WERI-Rb-1 (cell line): ENCODE data around the gene C6orf120.

Experiments used
- DNase-seq: peaks from one replicate; pipeline ENCODE4 v3.0.0-alpha.2; 2020
- H3K27ac ChIP-seq: fragments of 250-450 bp; sonication (Bioruptor Pico); 2 replicates; pipeline ENCODE4 v1.5.1; 2020; ENCODE audit warnings: mild to moderate bottlenecking, moderate library complexity
- H3K27me3 ChIP-seq: fragments of 250-450 bp; sonication (Bioruptor Pico); 2 replicates; pipeline ENCODE4 v1.5.1; 2021; ENCODE audit warnings: mild to moderate bottlenecking, low read depth, moderate library complexity; ENCODE audit not compliant: insufficient read depth, severe bottlenecking
- H3K36me3 ChIP-seq: fragments of 250-450 bp; sonication (Bioruptor Pico); 2 replicates; pipeline ENCODE4 v1.5.1; 2020; ENCODE audit warnings: mild to moderate bottlenecking, moderate library complexity
- H3K4me3 ChIP-seq: 2 replicates; pipeline ENCODE4 v1.5.1; 2011; ENCODE audit warnings: low read depth, mild to moderate bottlenecking, control low read depth, low read length
- H3K9me3 ChIP-seq: fragments of 250-450 bp; sonication (Bioruptor Pico); 2 replicates; pipeline ENCODE4 v1.5.1; 2021; ENCODE audit warnings: mild to moderate bottlenecking, moderate library complexity; ENCODE audit not compliant: severe bottlenecking
- TF ChIP-seq, protein P1 (sequence below): IDR thresholded peaks from 2 replicates; pipeline ENCODE4 v1.5.1; 2011; ENCODE audit warnings: low read depth, mild to moderate bottlenecking, control low read depth, inconsistent platforms, low read length

Gene C6orf120

DNA sequence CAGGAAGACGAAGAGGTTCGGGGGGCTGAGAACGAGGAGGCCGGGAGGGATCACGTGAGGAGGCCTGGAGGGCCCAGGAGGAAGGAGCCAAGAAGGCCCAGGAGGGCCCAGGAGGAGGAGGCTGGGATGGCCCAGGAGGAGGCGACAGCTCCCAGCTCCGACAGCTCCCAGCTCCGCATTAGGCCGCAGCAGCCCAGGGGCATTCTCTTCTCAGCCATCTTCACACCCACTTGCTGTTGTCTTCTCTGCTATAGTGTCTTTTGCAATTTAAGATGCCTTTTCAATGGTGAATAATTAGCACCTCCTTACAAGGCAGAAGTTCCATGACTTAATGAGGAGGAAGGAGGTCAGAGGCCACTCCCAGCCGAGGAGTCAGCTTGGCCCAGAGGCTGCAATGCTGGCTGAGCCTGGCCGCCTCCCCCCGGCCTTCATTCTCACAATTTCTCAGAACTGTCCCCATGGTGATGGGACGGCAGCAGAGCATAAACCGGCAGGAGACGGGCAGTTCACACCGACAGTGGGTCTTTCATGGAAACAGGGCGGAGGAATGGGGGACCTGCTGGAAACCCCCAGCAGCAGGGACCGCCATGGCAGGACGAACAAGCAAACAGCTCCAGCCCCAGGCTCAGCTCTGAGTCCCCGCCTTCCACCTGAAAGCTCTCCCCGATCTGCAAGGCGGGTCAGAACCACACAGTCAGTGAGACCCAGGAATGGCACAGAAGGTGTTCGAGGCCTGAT, 45.2 kb upstream of the C6orf120 start:
- TF ChIP-seq, protein P1, sequence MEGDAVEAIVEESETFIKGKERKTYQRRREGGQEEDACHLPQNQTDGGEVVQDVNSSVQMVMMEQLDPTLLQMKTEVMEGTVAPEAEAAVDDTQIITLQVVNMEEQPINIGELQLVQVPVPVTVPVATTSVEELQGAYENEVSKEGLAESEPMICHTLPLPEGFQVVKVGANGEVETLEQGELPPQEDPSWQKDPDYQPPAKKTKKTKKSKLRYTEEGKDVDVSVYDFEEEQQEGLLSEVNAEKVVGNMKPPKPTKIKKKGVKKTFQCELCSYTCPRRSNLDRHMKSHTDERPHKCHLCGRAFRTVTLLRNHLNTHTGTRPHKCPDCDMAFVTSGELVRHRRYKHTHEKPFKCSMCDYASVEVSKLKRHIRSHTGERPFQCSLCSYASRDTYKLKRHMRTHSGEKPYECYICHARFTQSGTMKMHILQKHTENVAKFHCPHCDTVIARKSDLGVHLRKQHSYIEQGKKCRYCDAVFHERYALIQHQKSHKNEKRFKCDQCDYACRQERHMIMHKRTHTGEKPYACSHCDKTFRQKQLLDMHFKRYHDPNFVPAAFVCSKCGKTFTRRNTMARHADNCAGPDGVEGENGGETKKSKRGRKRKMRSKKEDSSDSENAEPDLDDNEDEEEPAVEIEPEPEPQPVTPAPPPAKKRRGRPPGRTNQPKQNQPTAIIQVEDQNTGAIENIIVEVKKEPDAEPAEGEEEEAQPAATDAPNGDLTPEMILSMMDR = no peak
- Histone ChIP-seq H3K27me3 (no peaks in the 10 kb centered on the region), H3K27ac (no peak overlapping the region), H3K9me3 (no peaks in the 10 kb centered on the region), H3K4me3 (no peak overlapping the region), H3K36me3 (no peaks in the 10 kb centered on the region; the same call in none of the 2 replicates)
- no peak for DNase-seq

- no peak for DNase-seq
- Histone ChIP-seq H3K4me3 (no peak overlapping the region), H3K27me3 (no peaks in the 10 kb centered on the region), H3K9me3 (no peaks in the 10 kb centered on the region), H3K36me3 (no peaks in the 10 kb centered on the region; the same call in 1 of the 2 replicates), H3K27ac (no peak overlapping the region)
- TF ChIP-seq, protein P1 = no peak
Observed at GRCh38 chr6:169657284-169657610, 44.7 kb upstream of the C6orf120 start.

DNA sequence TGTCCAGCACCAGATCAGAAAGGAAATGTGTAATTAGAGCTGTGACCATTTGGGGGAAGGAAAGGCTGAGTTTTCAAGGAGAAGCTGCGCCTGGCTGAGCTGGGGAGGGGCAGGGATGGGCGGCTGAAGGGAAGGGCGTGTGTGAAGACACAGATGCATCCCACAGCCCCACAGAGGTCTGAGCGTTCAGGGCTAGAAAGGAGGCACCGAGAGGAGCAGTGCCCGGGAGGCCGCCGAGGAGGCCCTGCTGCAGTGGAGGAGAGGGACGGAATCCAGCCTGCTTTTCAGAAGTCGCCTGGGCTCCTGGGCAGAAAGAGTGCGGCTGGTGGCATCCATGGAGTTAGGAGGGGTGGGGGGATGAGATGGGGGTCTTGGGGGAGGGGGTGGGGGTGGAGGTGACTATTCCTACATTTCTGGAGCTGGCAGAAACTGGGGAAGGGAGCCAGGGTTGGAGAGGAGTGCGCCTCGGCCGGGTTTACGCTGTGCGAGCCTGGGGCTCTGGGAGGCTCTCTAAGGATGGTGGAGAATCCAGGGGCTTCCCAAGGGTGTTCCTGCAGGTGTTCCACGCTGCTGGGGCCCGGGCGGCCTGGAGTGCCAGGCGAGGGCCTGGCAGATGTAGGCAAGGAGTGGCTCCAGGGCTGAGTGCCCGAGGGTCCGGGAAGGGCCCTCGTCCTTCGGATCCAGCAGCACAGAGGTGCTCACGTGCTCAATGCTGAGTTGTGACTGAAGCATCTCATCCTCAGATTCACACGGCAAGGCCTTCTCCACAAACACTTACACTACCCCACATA, 41.9 kb upstream of the C6orf120 start:
- no peaks in the 10 kb centered on the region for H3K9me3 ChIP-seq
- no peak overlapping the region for H3K4me3 ChIP-seq
- H3K27ac ChIP-seq = no peak overlapping the region
- TF ChIP-seq, protein P1 = no peak
- DNase-seq = no peak
- no peaks in the 10 kb centered on the region for H3K27me3 ChIP-seq
- no peaks in the 10 kb centered on the region; the same call in 1 of the 2 replicates for H3K36me3 ChIP-seq

DNA sequence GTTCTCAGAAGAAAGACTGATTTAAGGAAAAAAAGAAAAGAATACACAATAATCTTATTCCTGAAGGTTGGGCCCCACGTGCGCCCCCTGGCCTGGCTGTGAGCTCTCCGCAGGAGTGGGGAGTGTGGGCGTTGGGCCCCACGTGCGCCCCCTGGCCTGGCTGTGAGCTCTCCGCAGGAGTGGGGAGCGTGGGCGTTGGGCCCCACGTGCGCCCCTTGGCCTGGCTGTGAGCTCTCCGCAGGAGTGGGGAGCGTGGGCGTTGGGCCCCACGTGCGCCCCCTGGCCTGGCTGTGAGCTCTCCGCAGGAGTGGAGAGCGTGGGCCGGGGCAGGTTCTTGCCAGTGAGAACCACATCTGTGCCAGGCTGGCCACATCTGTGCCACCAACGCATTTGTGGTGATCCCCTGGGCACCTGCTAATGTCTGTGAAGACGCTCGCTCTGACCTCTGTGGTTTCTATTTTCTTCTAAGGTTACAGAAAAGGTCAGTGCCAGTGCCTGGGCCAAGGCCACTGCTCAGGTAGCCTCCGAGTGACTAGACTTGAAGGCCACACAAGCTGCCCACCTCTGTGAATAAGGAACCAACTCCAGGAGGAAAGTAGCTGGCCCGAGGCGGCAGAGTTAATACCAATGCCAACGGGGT, 41.1 kb upstream of the C6orf120 start:
- no peak overlapping the region for H3K27ac ChIP-seq
- H3K4me3 ChIP-seq = no peak overlapping the region
- H3K36me3 ChIP-seq = no peaks in the 10 kb centered on the region; the same call in 1 of the 2 replicates
- no peaks in the 10 kb centered on the region for H3K9me3 ChIP-seq
- TF ChIP-seq, protein P1 = no peak
- no peaks in the 10 kb centered on the region for H3K27me3 ChIP-seq
- DNase-seq = no peak

DNA sequence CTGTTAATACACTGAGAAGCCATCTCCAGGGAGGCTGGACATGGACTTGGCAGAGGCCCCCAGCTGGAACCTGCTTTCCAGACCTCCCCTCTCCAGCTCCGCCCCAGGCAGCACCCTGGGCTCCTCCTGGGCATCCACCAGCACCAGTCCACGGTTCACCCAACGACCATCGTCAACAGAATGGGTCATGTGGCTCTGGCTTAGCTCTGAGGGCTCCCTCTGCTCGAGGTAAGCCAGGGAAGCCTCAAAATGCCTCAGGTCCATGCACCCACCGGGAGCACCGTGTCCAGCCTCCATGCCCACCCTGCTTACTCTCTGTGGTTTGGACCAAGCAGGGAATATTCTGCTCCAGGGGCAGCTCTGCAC, 40.6 kb upstream of the C6orf120 start:
- H3K27me3 ChIP-seq = no peaks in the 10 kb centered on the region
- no peak for DNase-seq
- no peaks in the 10 kb centered on the region; the same call in 1 of the 2 replicates for H3K36me3 ChIP-seq
- no peaks in the 10 kb centered on the region for H3K9me3 ChIP-seq
- TF ChIP-seq, protein P1 = no peak
- H3K4me3 ChIP-seq = no peak overlapping the region
- H3K27ac ChIP-seq = no peak overlapping the region
